ENCODE data around the gene OR4D1. TPM values are rescaled to one million over a fixed set of nuclear protein-coding genes. Genes with fewer than 3 reads are reported as not detected.
"Not testable (repeated sequence)": the region's sequence is repeated elsewhere in the genome, so short reads cannot be mapped to it uniquely, and the experiment has no call there.

OR4D1 gene
- total RNA-seq, 1 experiment from 2014 or later, result not detected

DNA sequence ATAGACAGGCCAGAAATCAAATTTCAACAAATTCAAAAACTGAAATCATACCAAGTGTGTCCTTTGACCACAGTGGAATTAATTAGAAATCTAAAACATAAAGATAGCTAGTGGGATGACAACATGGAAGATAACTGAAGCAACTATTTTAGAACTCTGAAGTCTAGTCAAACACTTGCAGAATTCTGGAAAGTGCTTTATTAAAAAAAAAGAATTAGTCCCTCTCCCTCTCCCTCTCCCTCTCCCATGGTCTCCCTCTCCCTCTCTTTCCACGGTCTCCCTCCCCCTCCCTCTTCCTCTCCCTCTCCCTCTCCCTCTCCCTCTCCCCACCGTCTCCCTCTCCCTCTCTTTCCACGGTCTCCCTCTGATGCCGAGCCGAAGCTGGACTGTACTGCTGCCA lies 6.7 kb upstream of the OR4D1 start:
- no peak for TF ChIP-seq EZH2 (IDR thresholded peaks at IDR 0.05; ENCODE audit: borderline replicate concordance, low read depth, low read length, poor library complexity, severe bottlenecking)
- TF ChIP-seq, protein P1, sequence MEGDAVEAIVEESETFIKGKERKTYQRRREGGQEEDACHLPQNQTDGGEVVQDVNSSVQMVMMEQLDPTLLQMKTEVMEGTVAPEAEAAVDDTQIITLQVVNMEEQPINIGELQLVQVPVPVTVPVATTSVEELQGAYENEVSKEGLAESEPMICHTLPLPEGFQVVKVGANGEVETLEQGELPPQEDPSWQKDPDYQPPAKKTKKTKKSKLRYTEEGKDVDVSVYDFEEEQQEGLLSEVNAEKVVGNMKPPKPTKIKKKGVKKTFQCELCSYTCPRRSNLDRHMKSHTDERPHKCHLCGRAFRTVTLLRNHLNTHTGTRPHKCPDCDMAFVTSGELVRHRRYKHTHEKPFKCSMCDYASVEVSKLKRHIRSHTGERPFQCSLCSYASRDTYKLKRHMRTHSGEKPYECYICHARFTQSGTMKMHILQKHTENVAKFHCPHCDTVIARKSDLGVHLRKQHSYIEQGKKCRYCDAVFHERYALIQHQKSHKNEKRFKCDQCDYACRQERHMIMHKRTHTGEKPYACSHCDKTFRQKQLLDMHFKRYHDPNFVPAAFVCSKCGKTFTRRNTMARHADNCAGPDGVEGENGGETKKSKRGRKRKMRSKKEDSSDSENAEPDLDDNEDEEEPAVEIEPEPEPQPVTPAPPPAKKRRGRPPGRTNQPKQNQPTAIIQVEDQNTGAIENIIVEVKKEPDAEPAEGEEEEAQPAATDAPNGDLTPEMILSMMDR (conservative IDR thresholded peaks at IDR 0.05; ENCODE audit: low read depth, low read length), result no peak
- BruUV-seq (replicated peaks), result no TSS peak
- no peaks in the 10 kb centered on the region for H3K36me3 ChIP-seq (ENCODE audit: insufficient read depth, low read length, poor library complexity, severe bottlenecking)
- DNase-seq (ENCODE audit: low spot score), result no peak
- H3K27me3 ChIP-seq (replicated peaks; ENCODE audit: insufficient read depth, low read depth, low read length, poor library complexity), result peaks cover 71% of the 10 kb centered on the region
- intact Hi-C loops (cut with micrococcal nuclease; ENCODE audit: unreplicated experiment), result no loop called here
- H3K4me3 ChIP-seq (ENCODE audit: low read depth, low read length, poor library complexity, severe bottlenecking), result no peak overlapping the region
- CTCF ChIA-PET, result interaction anchor here (0.5 kb wide), 1 partner anchor 78 kb away, joined by 6 read pairs; no protein-coding TSS in a partner anchor
- H3K4me1 ChIP-seq (ENCODE audit: insufficient read depth, low read length, poor library complexity, severe bottlenecking), result no peaks in the 10 kb centered on the region
- POLR2A ChIA-PET (ENCODE audit: low non-redundant PET), result interaction anchor here (0.7 kb wide), 1 partner anchor 280 kb away, joined by 4 read pairs; no protein-coding TSS in a partner anchor
- H3K9me3 ChIP-seq (ENCODE audit: low read depth, low read length, poor library complexity, severe bottlenecking), result peaks cover 29% of the 10 kb centered on the region
- no peak overlapping the region for H3K27ac ChIP-seq (ENCODE audit: low read depth, low read length, poor library complexity, severe bottlenecking)

DNA sequence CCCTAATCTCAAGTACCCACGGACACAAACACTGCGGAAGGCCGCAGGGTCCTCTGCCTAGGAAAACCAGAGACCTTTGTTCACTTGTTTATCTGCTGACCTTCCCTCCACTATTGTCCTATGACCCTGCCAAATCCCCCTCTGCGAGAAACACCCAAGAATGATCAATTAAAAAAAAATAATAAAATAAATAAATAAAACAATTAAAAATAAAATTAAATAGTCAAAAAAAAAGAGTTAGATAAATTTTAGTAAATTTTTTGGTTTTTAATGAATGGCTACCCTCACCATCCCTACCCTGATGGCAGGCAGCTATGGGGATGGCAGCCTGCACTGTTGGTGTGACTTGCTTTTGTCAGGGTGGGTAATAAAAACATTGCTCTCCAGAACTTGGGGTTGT lies 4.8 kb upstream of the OR4D1 start:
- H3K36me3 ChIP-seq (ENCODE audit: insufficient read depth, low read length, poor library complexity, severe bottlenecking); intact Hi-C loops (cut with micrococcal nuclease; ENCODE audit: unreplicated experiment); DNase-seq (ENCODE audit: low spot score); H3K4me1 ChIP-seq (ENCODE audit: insufficient read depth, low read length, poor library complexity, severe bottlenecking); H3K4me3 ChIP-seq (ENCODE audit: low read depth, low read length, poor library complexity, severe bottlenecking); H3K27ac ChIP-seq (ENCODE audit: low read depth, low read length, poor library complexity, severe bottlenecking); POLR2A ChIA-PET (ENCODE audit: low non-redundant PET); BruUV-seq (replicated peaks); CTCF ChIA-PET: not testable (repeated sequence)
- Histone ChIP-seq H3K27me3 (replicated peaks; ENCODE audit: insufficient read depth, low read depth, low read length, poor library complexity) (peaks cover 71% of the 10 kb centered on the region), H3K9me3 (ENCODE audit: low read depth, low read length, poor library complexity, severe bottlenecking) (peaks cover 30% of the 10 kb centered on the region)

DNA sequence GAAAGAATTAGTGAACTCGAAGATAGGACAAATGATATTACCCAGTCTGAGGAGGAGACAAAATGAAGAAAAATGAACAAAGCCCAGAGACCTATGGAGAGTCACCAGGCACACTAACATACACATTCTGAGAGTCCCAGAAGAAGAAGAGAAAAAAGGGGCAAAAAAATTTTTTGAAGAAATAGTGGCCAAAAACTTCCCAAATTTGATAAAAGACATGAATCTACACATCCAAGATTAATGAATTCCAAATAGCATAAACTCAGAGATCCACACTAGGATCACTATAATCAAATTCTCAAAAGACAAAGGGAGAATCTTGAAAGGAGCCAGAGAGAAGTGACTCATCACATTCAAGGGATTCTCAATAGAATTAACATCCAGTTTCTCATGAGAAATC lies 3.4 kb upstream of the OR4D1 start:
- Histone ChIP-seq H3K9me3 (ENCODE audit: low read depth, low read length, poor library complexity, severe bottlenecking) (peaks cover 30% of the 10 kb centered on the region), H3K27me3 (replicated peaks; ENCODE audit: insufficient read depth, low read depth, low read length, poor library complexity) (peaks cover 70% of the 10 kb centered on the region), H3K36me3 (ENCODE audit: insufficient read depth, low read length, poor library complexity, severe bottlenecking) (no peaks in the 10 kb centered on the region), H3K4me1 (ENCODE audit: insufficient read depth, low read length, poor library complexity, severe bottlenecking) (no peaks in the 10 kb centered on the region), H3K4me3 (ENCODE audit: low read depth, low read length, poor library complexity, severe bottlenecking) (no peak overlapping the region), H3K27ac (ENCODE audit: low read depth, low read length, poor library complexity, severe bottlenecking) (no peak overlapping the region)
- intact Hi-C loops (cut with micrococcal nuclease; ENCODE audit: unreplicated experiment), result no loop called here
- no TSS peak for BruUV-seq (replicated peaks)
- DNase-seq (ENCODE audit: low spot score), result no peak
- CTCF ChIA-PET, result no interaction called here
- no peak for TF ChIP-seq EZH2 (IDR thresholded peaks at IDR 0.05; ENCODE audit: borderline replicate concordance, low read depth, low read length, poor library complexity, severe bottlenecking)
- TF ChIP-seq, protein P1 (conservative IDR thresholded peaks at IDR 0.05; ENCODE audit: low read depth, low read length), result no peak
- POLR2A ChIA-PET (ENCODE audit: low non-redundant PET), result no interaction called here

DNA sequence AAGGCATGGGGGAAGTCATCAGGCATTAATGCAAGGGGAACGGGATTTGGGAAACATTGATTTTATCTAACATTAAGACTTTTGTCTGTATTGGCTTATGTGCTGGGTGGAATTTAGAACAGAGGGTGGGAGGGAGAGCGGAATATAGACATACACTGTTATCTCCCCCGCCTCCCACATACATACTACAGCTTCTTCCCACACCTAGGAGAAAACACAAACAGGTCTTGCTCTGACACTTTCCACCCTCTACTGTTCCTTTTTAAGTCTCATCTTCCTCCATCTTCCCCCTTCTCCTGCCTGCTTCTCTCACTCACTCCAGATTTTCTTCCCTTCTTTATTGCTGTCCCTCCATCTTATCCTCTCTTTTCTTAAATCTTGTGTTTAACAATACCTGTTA lies 425 bp downstream of the OR4D1 start:
- intact Hi-C loops (cut with micrococcal nuclease; ENCODE audit: unreplicated experiment), result no loop called here
- DNase-seq (ENCODE audit: low spot score), result no peak
- H3K4me3 ChIP-seq (ENCODE audit: low read depth, low read length, poor library complexity, severe bottlenecking), result no peak overlapping the region
- no peak overlapping the region for H3K27ac ChIP-seq (ENCODE audit: low read depth, low read length, poor library complexity, severe bottlenecking)
- H3K4me1 ChIP-seq (ENCODE audit: insufficient read depth, low read length, poor library complexity, severe bottlenecking), result no peaks in the 10 kb centered on the region
- no TSS peak for BruUV-seq (replicated peaks)
- H3K9me3 ChIP-seq (ENCODE audit: low read depth, low read length, poor library complexity, severe bottlenecking), result peaks cover 29% of the 10 kb centered on the region
- H3K36me3 ChIP-seq (ENCODE audit: insufficient read depth, low read length, poor library complexity, severe bottlenecking), result no peaks in the 10 kb centered on the region
- H3K27me3 ChIP-seq (replicated peaks; ENCODE audit: insufficient read depth, low read depth, low read length, poor library complexity), result peaks cover 92% of the 10 kb centered on the region
- ChIA-PET POLR2A (ENCODE audit: low non-redundant PET) (no interaction called here), CTCF (no interaction called here)
- no peak for TF ChIP-seq EZH2 (IDR thresholded peaks at IDR 0.05; ENCODE audit: borderline replicate concordance, low read depth, low read length, poor library complexity, severe bottlenecking)
- TF ChIP-seq, protein P1 (conservative IDR thresholded peaks at IDR 0.05; ENCODE audit: low read depth, low read length), result no peak
